Neural cell (in vitro differentiated cells): ENCODE results near the gene CTDSP2.

Experiments
- CTCF ChIP-seq: fragments of 450-650 bp; IDR thresholded peaks from 2 replicates; pipeline ENCODE4 v1.5.1; 2014; ENCODE audit warnings: antibody characterized with exemption, mild to moderate bottlenecking, moderate library complexity; ENCODE audit not compliant: poor library complexity, severe bottlenecking
- EP300 ChIP-seq: fragments of 450-650 bp; conservative IDR thresholded peaks from 2 replicates; pipeline ENCODE4 v1.6.1; 2014; ENCODE audit warnings: antibody characterized with exemption, mild to moderate bottlenecking, moderate library complexity; ENCODE audit not compliant: poor library complexity, severe bottlenecking
- EZH2 ChIP-seq: fragments of 200-600, 300-800 bp; shearing (Covaris generic), sonication (generic); IDR thresholded peaks from 2 replicates; pipeline ENCODE4 v1.6.1; 2014; ENCODE audit warnings: antibody characterized with exemption, low read length, borderline replicate concordance, mild to moderate bottlenecking; ENCODE audit not compliant: insufficient read depth, poor library complexity, severe bottlenecking
- MXI1 ChIP-seq: fragments of 450-650 bp; conservative IDR thresholded peaks from 2 replicates; pipeline ENCODE4 v1.6.1; 2014; ENCODE audit warnings: antibody characterized with exemption, mild to moderate bottlenecking; ENCODE audit not compliant: poor library complexity, severe bottlenecking
- POLR2AphosphoS5 ChIP-seq: IDR thresholded peaks from 2 replicates; pipeline ENCODE4 v1.6.1; 2012
- RAD21 ChIP-seq: fragments of 450-650 bp; conservative IDR thresholded peaks from 2 replicates; pipeline ENCODE4 v1.6.1; 2014; ENCODE audit warnings: antibody characterized with exemption, mild to moderate bottlenecking, moderate library complexity
- SMC3 ChIP-seq: fragments of 450-650 bp; conservative IDR thresholded peaks from 2 replicates; pipeline ENCODE4 v1.6.1; 2014; ENCODE audit warnings: antibody characterized with exemption, mild to moderate bottlenecking, moderate library complexity; ENCODE audit not compliant: poor library complexity
- TAF1 ChIP-seq: IDR thresholded peaks from 2 replicates; pipeline ENCODE4 v1.6.1; 2012; ENCODE audit warnings: low read depth
- TF ChIP-seq, protein P1 (sequence below): IDR thresholded peaks from 2 replicates; pipeline ENCODE4 v1.6.1; 2012; ENCODE audit warnings: borderline replicate concordance

GRCh38 chr12:57882575-57882974, 36.0 kb upstream of the CTDSP2 start:
- TF ChIP-seq CTCF (no peak), EP300 (no peak), EZH2 (no peak), MXI1 (no peak), RAD21 (no peak), POLR2AphosphoS5 (no peak), TAF1 (no peak), SMC3 (no peak)
- TF ChIP-seq, protein P1, sequence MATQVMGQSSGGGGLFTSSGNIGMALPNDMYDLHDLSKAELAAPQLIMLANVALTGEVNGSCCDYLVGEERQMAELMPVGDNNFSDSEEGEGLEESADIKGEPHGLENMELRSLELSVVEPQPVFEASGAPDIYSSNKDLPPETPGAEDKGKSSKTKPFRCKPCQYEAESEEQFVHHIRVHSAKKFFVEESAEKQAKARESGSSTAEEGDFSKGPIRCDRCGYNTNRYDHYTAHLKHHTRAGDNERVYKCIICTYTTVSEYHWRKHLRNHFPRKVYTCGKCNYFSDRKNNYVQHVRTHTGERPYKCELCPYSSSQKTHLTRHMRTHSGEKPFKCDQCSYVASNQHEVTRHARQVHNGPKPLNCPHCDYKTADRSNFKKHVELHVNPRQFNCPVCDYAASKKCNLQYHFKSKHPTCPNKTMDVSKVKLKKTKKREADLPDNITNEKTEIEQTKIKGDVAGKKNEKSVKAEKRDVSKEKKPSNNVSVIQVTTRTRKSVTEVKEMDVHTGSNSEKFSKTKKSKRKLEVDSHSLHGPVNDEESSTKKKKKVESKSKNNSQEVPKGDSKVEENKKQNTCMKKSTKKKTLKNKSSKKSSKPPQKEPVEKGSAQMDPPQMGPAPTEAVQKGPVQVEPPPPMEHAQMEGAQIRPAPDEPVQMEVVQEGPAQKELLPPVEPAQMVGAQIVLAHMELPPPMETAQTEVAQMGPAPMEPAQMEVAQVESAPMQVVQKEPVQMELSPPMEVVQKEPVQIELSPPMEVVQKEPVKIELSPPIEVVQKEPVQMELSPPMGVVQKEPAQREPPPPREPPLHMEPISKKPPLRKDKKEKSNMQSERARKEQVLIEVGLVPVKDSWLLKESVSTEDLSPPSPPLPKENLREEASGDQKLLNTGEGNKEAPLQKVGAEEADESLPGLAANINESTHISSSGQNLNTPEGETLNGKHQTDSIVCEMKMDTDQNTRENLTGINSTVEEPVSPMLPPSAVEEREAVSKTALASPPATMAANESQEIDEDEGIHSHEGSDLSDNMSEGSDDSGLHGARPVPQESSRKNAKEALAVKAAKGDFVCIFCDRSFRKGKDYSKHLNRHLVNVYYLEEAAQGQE, result no peak
